ENCODE data around the gene NRXN2. TPM values are rescaled to one million over a fixed set of nuclear protein-coding genes. Genes with fewer than 3 reads are reported as not detected.

NRXN2 gene
- total RNA-seq, 1 donor from 2014 or later, result 10.0 TPM

- Mint-ChIP-seq H3K9me3 (no peaks in the 10 kb centered on the region), H3K27ac (ENCODE audit: unreplicated experiment) (peak overlapping the region; percentile 85), H3K4me1 (peaks cover 24% of the 10 kb centered on the region), H3K36me3 (ENCODE audit: low read depth) (no peaks in the 10 kb centered on the region), H3K4me3 (no peak overlapping the region), H3K27me3 (ENCODE audit: low read depth) (peaks cover 51% of the 10 kb centered on the region)
- no peak for DNase-seq (ENCODE audit: low read depth, low spot score)
- no peak for TF ChIP-seq CTCF (conservative IDR thresholded peaks at IDR 0.05)
Observed at GRCh38 chr11:64696045-64696444, 27.0 kb downstream of the NRXN2 start.

- H3K9me3 Mint-ChIP-seq, result no peaks in the 10 kb centered on the region
- TF ChIP-seq CTCF (conservative IDR thresholded peaks at IDR 0.05), result no peak
- H3K27me3 Mint-ChIP-seq (ENCODE audit: low read depth), result peaks cover 52% of the 10 kb centered on the region
- H3K27ac Mint-ChIP-seq (ENCODE audit: unreplicated experiment), result no peak overlapping the region
- no peaks in the 10 kb centered on the region for H3K36me3 Mint-ChIP-seq (ENCODE audit: low read depth)
- H3K4me3 Mint-ChIP-seq, result no peak overlapping the region
- DNase-seq (ENCODE audit: low read depth, low spot score), result no peak
- peaks cover 24% of the 10 kb centered on the region for H3K4me1 Mint-ChIP-seq
Observed at GRCh38 chr11:64695548-64695947, 27.4 kb downstream of the NRXN2 start.

GRCh38 chr11:64694821-64695365 is 28.1 kb downstream of the NRXN2 start:
- Mint-ChIP-seq H3K27ac (ENCODE audit: unreplicated experiment) (peak overlapping the region; percentile 92), H3K4me3 (peak overlapping the region; percentile 57), H3K27me3 (ENCODE audit: low read depth) (peaks cover 51% of the 10 kb centered on the region), H3K36me3 (ENCODE audit: low read depth) (no peaks in the 10 kb centered on the region), H3K9me3 (no peaks in the 10 kb centered on the region), H3K4me1 (peaks cover 24% of the 10 kb centered on the region)
- no peak for TF ChIP-seq CTCF (conservative IDR thresholded peaks at IDR 0.05)
- peak; percentile 58 for DNase-seq (ENCODE audit: low read depth, low spot score)

GRCh38 chr11:64694026-64694755 is 28.8 kb downstream of the NRXN2 start:
- TF ChIP-seq CTCF (conservative IDR thresholded peaks at IDR 0.05), result no peak
- Mint-ChIP-seq H3K36me3 (ENCODE audit: low read depth) (no peaks in the 10 kb centered on the region), H3K4me1 (peaks cover 24% of the 10 kb centered on the region), H3K4me3 (no peak overlapping the region), H3K9me3 (no peaks in the 10 kb centered on the region), H3K27me3 (ENCODE audit: low read depth) (peaks cover 51% of the 10 kb centered on the region), H3K27ac (ENCODE audit: unreplicated experiment) (peak overlapping the region; percentile 92)
- no peak for DNase-seq (ENCODE audit: low read depth, low spot score)

- H3K4me3 Mint-ChIP-seq, result no peak overlapping the region
- DNase-seq (ENCODE audit: low read depth, low spot score), result no peak
- H3K27ac Mint-ChIP-seq (ENCODE audit: unreplicated experiment), result no peak overlapping the region
- H3K27me3 Mint-ChIP-seq (ENCODE audit: low read depth), result peaks cover 46% of the 10 kb centered on the region
- TF ChIP-seq CTCF (conservative IDR thresholded peaks at IDR 0.05), result no peak
- H3K4me1 Mint-ChIP-seq, result peaks cover 35% of the 10 kb centered on the region
- H3K36me3 Mint-ChIP-seq (ENCODE audit: low read depth), result no peaks in the 10 kb centered on the region
- no peaks in the 10 kb centered on the region for H3K9me3 Mint-ChIP-seq
Observed at GRCh38 chr11:64692764-64693331, 30.1 kb downstream of the NRXN2 start.
